ENCODE results near the gene PDRG1. TPM values are rescaled to one million over a fixed set of nuclear protein-coding genes. Genes with fewer than 3 reads are reported as not detected.

Gene PDRG1
- total and polyA plus RNA-seq, 4 donors, result 5.6 to 15.8 (median 11.8) TPM

GRCh38 chr20:31908016-31908415, 43.8 kb downstream of the PDRG1 start:
- ATAC-seq (ENCODE audit: low FRiP score) (no peak), DNase-seq (no peak)
- WGBS, 2 donors, result 72 to 76% methylated on average over 5 of the region's 5 CpGs
- Histone ChIP-seq H3K27ac (ENCODE audit: low read depth in 1 of 2, low read length in 2 of 2) (no peak overlapping the region), H3K4me1 (ENCODE audit: control insufficient read depth in 1 of 2, insufficient read depth in 2 of 2, low read length in 2 of 2) (no peaks in the 10 kb centered on the region), H3K9me3 (ENCODE audit: control insufficient read depth, low read length) (no peaks in the 10 kb centered on the region), H3K36me3 (ENCODE audit: control insufficient read depth in 1 of 2, insufficient read depth in 2 of 2, low read length in 1 of 2) (no peaks in the 10 kb centered on the region), H3K27me3 (ENCODE audit: control insufficient read depth in 1 of 2, insufficient read depth in 2 of 2, low read length in 1 of 2) (no peaks in the 10 kb centered on the region), H3K4me3 (ENCODE audit: low read length in 2 of 2) (no peak overlapping the region)
- intact Hi-C loops (cut with DNase I), result no loop called here

DNA sequence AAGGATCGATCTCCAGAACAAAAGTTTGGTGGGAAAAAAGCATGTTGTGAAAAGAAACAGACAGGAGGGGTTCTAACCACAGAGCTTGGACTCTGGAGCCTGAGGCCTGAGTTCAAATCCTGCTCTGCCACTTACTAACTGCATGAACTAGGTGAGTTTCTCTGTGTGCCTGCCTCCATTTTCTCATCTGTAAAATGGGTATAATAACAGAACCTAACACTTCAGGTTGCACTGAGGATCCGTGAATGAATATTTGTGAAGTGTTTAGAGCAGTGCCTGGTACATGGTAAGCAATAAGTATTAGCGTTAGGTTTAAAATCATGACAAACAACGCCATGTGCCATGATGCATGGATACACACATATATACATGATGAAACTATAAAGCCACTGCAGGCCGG, 44.8 kb downstream of the PDRG1 start:
- no peaks in the 10 kb centered on the region for H3K4me1 ChIP-seq (ENCODE audit: control insufficient read depth in 1 of 2, insufficient read depth in 2 of 2, low read length in 2 of 2)
- H3K9me3 ChIP-seq (ENCODE audit: control insufficient read depth, low read length), result no peaks in the 10 kb centered on the region
- ATAC-seq (ENCODE audit: low FRiP score) (no peak), DNase-seq (no peak)
- no peak overlapping the region for H3K4me3 ChIP-seq (ENCODE audit: low read length in 2 of 2)
- no peak overlapping the region for H3K27ac ChIP-seq (ENCODE audit: low read depth in 1 of 2, low read length in 2 of 2)
- no peaks in the 10 kb centered on the region for H3K36me3 ChIP-seq (ENCODE audit: control insufficient read depth in 1 of 2, insufficient read depth in 2 of 2, low read length in 1 of 2)
- H3K27me3 ChIP-seq (ENCODE audit: control insufficient read depth in 1 of 2, insufficient read depth in 2 of 2, low read length in 1 of 2), result no peaks in the 10 kb centered on the region
- WGBS, 2 donors, result 93 to 96% methylated on average over 5 of the region's 5 CpGs
- intact Hi-C loops (cut with DNase I), result no loop called here

- Histone ChIP-seq H3K9me3 (ENCODE audit: control insufficient read depth, low read length) (no peaks in the 10 kb centered on the region), H3K27me3 (ENCODE audit: control insufficient read depth in 1 of 2, insufficient read depth in 2 of 2, low read length in 1 of 2) (no peaks in the 10 kb centered on the region), H3K27ac (ENCODE audit: low read depth in 1 of 2, low read length in 2 of 2) (no peak overlapping the region), H3K36me3 (ENCODE audit: control insufficient read depth in 1 of 2, insufficient read depth in 2 of 2, low read length in 1 of 2) (no peaks in the 10 kb centered on the region), H3K4me1 (ENCODE audit: control insufficient read depth in 1 of 2, insufficient read depth in 2 of 2, low read length in 2 of 2) (no peaks in the 10 kb centered on the region), H3K4me3 (ENCODE audit: low read length in 2 of 2) (no peak overlapping the region)
- ATAC-seq (ENCODE audit: low FRiP score), result no peak
- 66 to 84% methylated on average over 5 of the region's 5 CpGs for WGBS, 2 donors
- intact Hi-C loops (cut with DNase I), result no loop called here
- no peak for DNase-seq
Observed at GRCh38 chr20:31906001-31906400, 45.8 kb downstream of the PDRG1 start.

DNA sequence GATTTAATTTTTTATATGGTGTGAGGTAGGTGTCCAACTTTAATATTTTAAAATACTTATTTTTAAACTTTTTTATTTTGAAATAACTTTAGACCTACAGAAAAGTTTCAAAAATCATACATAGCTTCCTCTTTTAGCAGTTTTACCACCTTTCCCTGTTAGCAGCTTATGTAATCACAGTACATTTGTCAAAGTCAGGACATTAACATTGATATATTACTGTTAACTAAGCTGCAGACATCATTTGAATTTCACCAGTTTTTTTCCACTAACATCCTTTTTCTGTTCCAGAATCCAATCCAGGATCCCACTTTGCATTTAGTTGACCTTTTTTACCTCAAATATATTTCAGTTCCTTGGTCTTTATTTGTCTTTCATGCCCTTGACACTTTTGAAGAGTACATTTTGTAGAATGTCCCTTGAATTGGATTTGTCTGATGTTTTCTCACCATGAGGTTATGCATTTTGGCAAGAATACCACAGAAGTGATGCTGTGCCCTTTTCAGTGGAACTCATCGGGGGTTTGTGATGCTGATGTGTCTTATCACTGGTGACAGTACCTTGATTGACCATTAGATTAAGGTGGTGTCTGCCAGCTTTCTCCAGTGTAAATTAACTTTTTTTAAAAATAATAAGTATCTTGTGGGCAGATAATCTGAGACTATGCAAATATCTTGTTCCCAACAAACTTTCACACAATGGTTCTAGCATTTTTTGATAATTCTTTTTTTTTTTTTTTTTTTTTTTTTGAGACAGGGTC, 48.0 kb downstream of the PDRG1 start:
- Histone ChIP-seq H3K9me3 (ENCODE audit: control insufficient read depth, low read length) (no peaks in the 10 kb centered on the region), H3K27ac (ENCODE audit: low read depth in 1 of 2, low read length in 2 of 2) (no peak overlapping the region), H3K4me1 (ENCODE audit: control insufficient read depth in 1 of 2, insufficient read depth in 2 of 2, low read length in 2 of 2) (no peaks in the 10 kb centered on the region), H3K36me3 (ENCODE audit: control insufficient read depth in 1 of 2, insufficient read depth in 2 of 2, low read length in 1 of 2) (no peaks in the 10 kb centered on the region), H3K4me3 (ENCODE audit: low read length in 2 of 2) (no peak overlapping the region), H3K27me3 (ENCODE audit: control insufficient read depth in 1 of 2, insufficient read depth in 2 of 2, low read length in 1 of 2) (no peaks in the 10 kb centered on the region)
- DNase-seq, result no peak
- ATAC-seq (ENCODE audit: low FRiP score), result no peak
- WGBS, 2 donors, result 58 to 68% methylated on average over 1 of the region's 1 CpG
- intact Hi-C loops (cut with DNase I), result no loop called here

- H3K9me3 ChIP-seq (ENCODE audit: control insufficient read depth, low read length), result no peaks in the 10 kb centered on the region
- H3K4me1 ChIP-seq (ENCODE audit: control insufficient read depth in 1 of 2, insufficient read depth in 2 of 2, low read length in 2 of 2), result no peaks in the 10 kb centered on the region
- no peaks in the 10 kb centered on the region for H3K36me3 ChIP-seq (ENCODE audit: control insufficient read depth in 1 of 2, insufficient read depth in 2 of 2, low read length in 1 of 2)
- H3K4me3 ChIP-seq (ENCODE audit: low read length in 2 of 2), result no peak overlapping the region
- 88 to 89% methylated on average over 6 of the region's 6 CpGs for WGBS, 2 donors
- no peaks in the 10 kb centered on the region for H3K27me3 ChIP-seq (ENCODE audit: control insufficient read depth in 1 of 2, insufficient read depth in 2 of 2, low read length in 1 of 2)
- ATAC-seq (ENCODE audit: low FRiP score) (no peak), DNase-seq (no peak)
- intact Hi-C loops (cut with DNase I), result no loop called here
- H3K27ac ChIP-seq (ENCODE audit: low read depth in 1 of 2, low read length in 2 of 2), result no peak overlapping the region
Observed at GRCh38 chr20:31901615-31902014, 50.2 kb downstream of the PDRG1 start.

DNA sequence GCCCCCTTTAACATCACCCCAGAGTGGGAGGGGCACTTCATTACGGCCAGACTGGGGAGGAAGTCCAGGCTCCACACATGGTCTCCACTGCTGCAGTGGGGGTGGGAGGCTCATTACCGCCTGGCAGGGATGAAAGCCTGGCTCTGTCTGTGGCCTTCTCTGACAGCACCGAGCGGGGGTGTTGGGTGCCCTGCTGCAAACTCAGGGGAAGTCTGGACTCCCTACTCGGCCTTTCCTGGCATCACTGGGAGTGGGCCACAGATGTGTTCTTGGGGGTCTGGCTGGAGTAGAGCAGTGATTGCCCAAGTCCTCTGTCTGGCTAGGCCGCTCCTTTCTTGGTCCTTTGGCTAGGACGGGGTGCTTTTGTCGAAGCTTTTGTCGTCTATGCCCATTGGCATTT, 54.3 kb downstream of the PDRG1 start:
- no peak overlapping the region for H3K4me3 ChIP-seq (ENCODE audit: low read length in 2 of 2)
- no peaks in the 10 kb centered on the region for H3K4me1 ChIP-seq (ENCODE audit: control insufficient read depth in 1 of 2, insufficient read depth in 2 of 2, low read length in 2 of 2)
- DNase-seq, result no peak
- H3K27ac ChIP-seq (ENCODE audit: low read depth in 1 of 2, low read length in 2 of 2), result no peak overlapping the region
- no peaks in the 10 kb centered on the region for H3K27me3 ChIP-seq (ENCODE audit: control insufficient read depth in 1 of 2, insufficient read depth in 2 of 2, low read length in 1 of 2)
- no peaks in the 10 kb centered on the region for H3K9me3 ChIP-seq (ENCODE audit: control insufficient read depth, low read length)
- intact Hi-C loops (cut with DNase I), result no loop called here
- 80 to 82% methylated on average over 9 of the region's 9 CpGs for WGBS, 2 donors
- no peak for ATAC-seq (ENCODE audit: low FRiP score)
- no peaks in the 10 kb centered on the region for H3K36me3 ChIP-seq (ENCODE audit: control insufficient read depth in 1 of 2, insufficient read depth in 2 of 2, low read length in 1 of 2)

DNA sequence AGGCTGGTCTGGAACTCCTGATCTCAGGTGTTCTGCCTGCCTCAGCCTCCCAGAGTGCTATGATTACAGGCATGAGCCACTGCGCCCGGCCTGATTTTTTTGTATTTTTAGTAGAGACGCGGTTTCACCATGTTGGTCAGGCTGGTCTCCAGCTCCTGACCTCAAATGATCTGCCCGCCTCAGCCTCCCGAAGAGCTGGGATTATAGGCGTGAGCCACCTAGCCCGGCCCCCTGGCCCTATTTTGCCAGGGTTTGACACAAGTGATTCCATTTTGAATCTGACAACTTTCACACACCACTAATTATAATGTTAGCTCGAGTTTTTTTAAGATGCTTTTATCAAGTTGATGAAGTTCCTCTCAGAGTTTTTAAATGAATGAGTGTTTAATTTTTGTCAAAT, 55.8 kb downstream of the PDRG1 start:
- Histone ChIP-seq H3K9me3 (ENCODE audit: control insufficient read depth, low read length) (no peaks in the 10 kb centered on the region), H3K36me3 (ENCODE audit: control insufficient read depth in 1 of 2, insufficient read depth in 2 of 2, low read length in 1 of 2) (no peaks in the 10 kb centered on the region), H3K4me1 (ENCODE audit: control insufficient read depth in 1 of 2, insufficient read depth in 2 of 2, low read length in 2 of 2) (no peaks in the 10 kb centered on the region), H3K27me3 (ENCODE audit: control insufficient read depth in 1 of 2, insufficient read depth in 2 of 2, low read length in 1 of 2) (no peaks in the 10 kb centered on the region), H3K27ac (ENCODE audit: low read depth in 1 of 2, low read length in 2 of 2) (no peak overlapping the region), H3K4me3 (ENCODE audit: low read length in 2 of 2) (no peak overlapping the region)
- ATAC-seq (ENCODE audit: low FRiP score), result no peak
- intact Hi-C loops (cut with DNase I), result no loop called here
- WGBS, 2 donors, result 91 to 95% methylated on average over 9 of the region's 9 CpGs
- DNase-seq, result no peak

DNA sequence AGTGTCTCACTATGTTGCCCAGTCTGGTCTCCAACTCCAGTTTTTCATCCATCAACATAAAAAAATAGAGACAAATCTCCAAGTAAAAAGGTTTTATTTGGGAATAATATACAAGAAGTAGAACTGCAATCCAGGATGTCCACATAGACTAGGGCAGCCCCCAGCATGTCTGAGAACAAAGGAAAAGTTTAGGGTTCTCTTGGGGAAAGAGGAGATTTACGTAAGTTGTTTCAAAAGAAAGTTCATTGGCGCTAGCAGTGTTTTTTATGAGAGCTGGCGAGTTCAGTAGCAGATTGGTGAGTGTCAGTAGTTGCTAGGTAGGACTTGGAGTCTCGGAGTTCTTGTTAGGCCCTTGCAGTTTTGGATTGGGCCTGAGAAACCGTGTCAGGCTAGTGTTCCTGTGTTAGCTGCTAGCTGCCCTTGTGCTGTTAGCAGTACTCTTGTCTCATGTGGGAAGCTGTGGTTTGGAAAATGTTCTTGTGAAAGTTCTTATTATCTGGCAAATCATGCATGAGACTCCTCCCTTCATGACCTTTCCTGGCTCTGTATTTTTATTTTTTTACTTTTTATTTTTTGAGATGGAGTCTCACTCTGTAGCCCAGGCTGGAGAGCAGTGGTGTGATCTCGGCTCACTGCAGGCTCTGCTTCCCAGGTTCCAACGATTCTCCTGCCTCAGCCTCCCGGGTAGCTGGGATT, 56.7 kb downstream of the PDRG1 start:
- DNase-seq (peak in 1 of 2 donors; percentile 82), ATAC-seq (ENCODE audit: low FRiP score) (peak; percentile 93)
- 34 to 37% methylated on average over 8 of the region's 8 CpGs for WGBS, 2 donors
- intact Hi-C loops (cut with DNase I), result no loop called here
- H3K4me3 ChIP-seq (ENCODE audit: low read length in 2 of 2), result no peak overlapping the region
- H3K27me3 ChIP-seq (ENCODE audit: control insufficient read depth in 1 of 2, insufficient read depth in 2 of 2, low read length in 1 of 2), result no peaks in the 10 kb centered on the region
- no peak overlapping the region for H3K27ac ChIP-seq (ENCODE audit: low read depth in 1 of 2, low read length in 2 of 2)
- H3K9me3 ChIP-seq (ENCODE audit: control insufficient read depth, low read length), result no peaks in the 10 kb centered on the region
- H3K4me1 ChIP-seq (ENCODE audit: control insufficient read depth in 1 of 2, insufficient read depth in 2 of 2, low read length in 2 of 2), result no peaks in the 10 kb centered on the region
- no peaks in the 10 kb centered on the region for H3K36me3 ChIP-seq (ENCODE audit: control insufficient read depth in 1 of 2, insufficient read depth in 2 of 2, low read length in 1 of 2)
